ENCODE results near the gene FAM156B.
"Not testable (repeated sequence)": the region's sequence is repeated elsewhere in the genome, so short reads cannot be mapped to it uniquely, and the experiment has no call there.

The FAM156B gene, protein sequence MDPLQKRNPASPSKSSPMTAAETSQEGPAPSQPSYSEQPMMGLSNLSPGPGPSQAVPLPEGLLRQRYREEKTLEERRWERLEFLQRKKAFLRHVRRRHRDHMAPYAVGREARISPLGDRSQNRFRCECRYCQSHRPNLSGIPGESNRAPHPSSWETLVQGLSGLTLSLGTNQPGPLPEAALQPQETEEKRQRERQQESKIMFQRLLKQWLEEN

DNA sequence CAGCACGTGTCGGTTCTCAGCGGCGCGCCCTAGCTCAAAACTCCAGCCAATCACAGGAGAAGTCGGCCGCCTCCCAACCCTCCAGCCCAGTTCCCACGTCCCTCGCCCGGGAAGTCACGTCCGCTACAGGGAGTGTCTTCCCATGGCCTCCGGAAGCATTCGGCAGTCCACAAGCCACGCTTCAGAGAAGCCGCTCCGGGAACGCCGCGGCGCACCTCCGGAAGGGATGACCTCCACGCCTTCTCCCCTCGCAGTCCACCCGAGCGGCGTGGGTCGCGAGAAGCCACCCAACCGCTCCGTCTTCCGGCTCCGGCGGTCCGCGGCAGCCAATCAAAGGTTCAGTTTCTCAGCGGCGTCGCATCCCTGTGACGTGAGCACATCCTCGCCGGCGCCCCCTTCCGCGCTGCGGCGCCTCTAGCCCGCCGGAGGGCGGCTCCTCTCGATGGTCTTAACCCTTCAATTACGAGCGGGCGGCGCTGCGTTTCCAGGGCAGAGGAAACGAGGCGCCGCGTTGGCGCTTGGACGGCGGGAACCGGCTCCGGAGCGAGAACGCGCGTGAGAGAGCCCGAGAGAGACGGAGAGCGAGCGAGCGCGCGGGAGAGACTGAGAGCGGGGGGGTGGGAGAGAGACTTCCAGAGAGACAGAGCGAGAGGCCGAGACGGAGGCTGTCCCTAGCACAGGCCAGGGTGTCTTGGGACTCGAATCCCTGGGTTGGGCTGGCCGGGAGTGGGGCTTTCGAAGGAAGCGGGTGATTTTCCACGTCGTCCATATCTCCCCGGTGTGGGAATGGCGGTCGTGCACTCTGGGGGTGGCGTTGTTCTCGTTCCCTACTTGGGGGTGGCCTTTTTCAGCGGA is at the start of gene FAM156B:
Gene FAM156B, plus strand, starts transcription at position 476 of the 855 bp plus-strand sequence. CDS start 9,896 bp downstream, outside the sequence.
- DNase-seq (ENCODE audit: low read depth in 2 of 2), result not testable (repeated sequence)

DNA sequence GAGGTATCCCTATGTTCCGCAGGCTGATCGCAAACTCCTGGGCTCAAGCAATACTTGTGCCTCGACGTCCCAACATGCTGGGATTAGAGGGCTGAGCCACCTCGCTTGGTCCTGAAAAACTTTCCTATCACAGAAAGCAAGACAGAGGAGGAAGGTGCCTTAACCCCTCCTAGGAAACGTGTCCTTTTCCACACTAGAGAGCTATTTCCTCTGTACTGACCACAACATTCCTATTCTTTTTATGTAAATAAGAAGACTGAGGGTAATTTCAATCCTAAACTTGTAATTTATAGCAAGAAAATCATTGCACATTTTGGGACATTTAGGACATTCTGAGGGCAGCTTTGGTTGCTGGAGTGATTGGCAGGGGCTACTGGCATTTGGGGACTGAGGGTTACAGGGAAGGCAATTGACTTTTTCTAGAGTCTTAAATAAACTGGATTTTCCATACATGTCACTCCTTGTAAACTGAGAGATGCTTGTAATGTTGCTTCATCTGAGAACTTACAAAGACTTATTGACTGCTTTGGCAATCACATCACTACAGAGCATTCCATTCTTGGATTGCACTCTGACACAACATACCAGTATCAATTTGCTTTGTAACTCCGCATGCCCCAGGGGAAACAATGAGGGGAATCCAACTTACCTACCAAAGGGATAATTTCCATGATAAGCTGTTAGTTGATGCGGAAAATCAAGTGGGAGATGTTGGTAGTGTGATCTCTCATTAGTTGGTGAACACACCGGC is 44.8 kb upstream of the FAM156B start:
- no peak for DNase-seq (ENCODE audit: low read depth in 2 of 2)

DNA sequence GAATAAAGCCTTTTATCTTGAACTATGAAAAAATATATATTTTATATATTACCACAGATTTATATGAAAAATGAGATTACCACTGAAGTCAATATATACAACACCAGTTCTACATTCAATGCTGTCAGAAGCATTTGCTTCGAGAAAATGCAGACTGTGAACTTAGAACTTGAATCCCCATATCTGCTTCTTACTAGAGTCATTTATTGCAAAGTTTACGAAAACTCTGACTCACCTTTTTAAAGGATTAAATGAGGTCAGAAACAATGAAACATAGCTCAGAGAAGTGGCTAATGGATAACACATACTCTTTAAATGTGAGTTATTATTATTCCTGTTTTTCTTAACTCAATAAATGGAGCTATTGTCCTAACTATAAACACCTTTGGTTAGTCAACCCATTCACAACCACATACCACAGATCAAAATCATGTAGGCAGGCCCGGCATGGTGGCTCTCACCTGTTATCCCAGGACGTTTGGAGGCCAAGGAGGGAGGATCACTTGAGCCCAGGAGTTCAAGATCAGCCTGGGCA is 40.1 kb upstream of the FAM156B start:
- DNase-seq (ENCODE audit: low read depth in 2 of 2), result not testable (repeated sequence)

DNA sequence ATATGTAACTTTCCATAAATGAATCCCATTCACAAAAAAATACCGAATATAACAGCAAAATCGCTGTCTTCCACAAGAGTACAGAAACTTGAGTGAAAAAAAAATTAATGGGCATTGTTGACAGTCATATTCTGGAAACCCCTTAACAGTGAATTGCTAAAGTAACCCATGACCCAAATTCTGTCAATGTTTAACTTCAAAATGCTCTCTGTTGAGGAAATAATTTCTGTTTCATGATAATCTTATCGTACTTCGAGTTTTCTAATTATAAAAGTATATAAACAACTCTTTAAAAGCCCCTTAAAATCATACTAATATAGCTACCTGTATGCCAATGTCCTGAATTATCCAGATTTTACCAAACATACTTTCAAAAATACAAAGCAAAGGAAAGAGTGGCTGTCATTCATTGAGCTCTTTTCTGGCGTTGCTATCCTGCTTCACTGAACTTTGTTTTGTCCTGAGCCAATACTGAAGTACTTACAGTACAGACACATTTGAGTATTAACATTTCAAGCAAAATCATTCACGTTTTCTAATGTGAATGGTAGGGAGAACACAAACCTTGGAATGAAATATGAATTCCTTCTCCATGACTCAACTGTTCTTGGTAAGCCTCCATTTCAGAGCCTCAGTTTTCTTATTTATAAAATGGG is 31.7 kb upstream of the FAM156B start:
- DNase-seq (ENCODE audit: low read depth in 2 of 2), result no peak

DNA sequence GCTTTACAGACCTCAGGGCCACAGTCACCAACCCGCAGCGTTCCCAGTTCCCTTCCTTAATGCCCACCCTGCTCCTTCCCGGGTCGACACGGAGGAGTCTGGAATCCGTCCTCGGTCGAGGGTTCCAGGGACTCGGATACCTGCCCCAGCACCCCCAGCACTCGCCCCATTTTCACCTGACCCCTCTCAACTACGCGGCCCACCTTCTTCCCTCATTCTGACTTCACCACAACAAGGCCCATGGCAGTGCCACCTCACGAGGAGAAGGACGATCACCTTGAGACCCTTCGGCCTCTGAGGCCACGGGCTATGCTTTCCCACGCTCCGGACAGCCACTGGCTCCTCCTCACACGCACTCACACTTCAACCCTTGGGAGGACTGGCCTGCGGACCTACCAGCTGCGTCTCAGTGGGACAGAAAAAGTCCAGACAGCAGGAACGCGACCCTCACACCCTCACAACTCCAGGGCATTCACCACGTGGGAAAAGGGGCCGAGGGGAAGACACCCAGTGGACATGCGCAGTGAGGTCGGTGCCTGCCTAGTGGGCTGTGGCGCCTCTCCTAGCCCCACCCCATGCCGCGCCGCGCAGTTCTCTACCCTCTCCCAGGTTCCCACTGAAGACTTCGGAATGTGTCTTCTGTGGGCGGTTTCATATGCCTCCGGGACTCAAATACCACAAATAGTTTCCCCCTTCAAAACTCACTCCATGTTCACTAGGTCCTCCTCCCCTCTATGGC is 29.4 kb upstream of the FAM156B start, which contains the start of gene XAGE3:
Gene XAGE3, minus strand, starts transcription at position 474 of the 739 bp plus-strand sequence. CDS start 950 bp downstream, outside the sequence.
- no peak for DNase-seq (ENCODE audit: low read depth in 2 of 2)

DNA sequence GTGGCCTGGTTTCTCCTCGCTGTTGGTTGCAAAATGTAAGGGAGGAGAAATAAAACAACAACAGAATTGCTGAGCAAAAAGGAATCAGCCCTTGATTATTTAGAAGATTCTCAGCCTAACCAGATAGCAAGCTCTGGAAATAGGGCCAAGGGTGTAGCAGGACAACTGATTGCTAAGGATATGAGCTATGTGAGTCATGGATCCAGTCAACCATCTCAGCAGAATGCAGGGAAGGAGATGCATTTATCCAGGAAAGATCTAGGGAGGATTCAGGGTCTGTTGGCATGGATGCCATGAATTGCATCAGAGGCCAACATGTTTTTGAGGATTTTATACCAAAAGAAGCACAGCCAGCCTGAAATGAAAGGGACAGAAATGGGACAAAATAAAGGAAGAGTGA is 27.1 kb upstream of the FAM156B start:
- no peak for DNase-seq (ENCODE audit: low read depth in 2 of 2)

DNA sequence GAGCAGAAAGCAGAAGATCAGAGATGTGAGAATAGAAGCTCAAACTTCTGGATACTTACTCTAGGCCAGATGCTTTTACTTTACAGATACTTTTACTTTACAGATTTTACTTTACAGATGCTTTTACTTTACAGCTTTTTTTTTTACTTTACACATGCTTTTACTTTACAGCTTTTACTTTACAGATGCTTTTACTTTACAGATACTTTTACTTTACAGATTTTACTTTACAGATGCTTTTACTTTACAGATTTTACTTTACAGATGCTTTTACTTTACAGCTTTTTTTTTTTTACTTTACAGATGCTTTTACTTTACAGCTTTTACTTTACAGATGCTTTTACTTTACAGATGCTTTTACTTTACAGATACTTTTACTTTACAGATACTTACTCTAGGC is 23.3 kb upstream of the FAM156B start:
- DNase-seq (ENCODE audit: low read depth in 2 of 2), result not testable (repeated sequence)

DNA sequence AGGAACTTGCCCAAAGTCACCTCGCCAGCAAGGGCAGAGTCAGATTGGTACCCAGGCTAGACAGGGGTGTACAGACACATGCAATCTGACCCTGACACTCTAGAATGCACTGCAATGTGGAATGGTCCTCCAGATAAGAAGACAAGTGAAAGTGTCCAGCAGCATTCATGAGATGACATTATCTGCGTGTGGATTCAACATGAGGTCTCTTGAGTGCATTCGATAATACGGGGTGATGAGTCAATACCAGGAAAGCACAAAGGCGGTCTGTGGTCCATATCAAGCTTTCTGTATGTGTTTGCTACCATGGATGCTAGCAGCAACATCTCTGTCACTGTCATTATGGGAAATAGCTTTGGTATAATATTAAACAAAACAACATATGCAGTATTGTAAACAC is 22.5 kb upstream of the FAM156B start:
- no peak for DNase-seq (ENCODE audit: low read depth in 2 of 2)

DNA sequence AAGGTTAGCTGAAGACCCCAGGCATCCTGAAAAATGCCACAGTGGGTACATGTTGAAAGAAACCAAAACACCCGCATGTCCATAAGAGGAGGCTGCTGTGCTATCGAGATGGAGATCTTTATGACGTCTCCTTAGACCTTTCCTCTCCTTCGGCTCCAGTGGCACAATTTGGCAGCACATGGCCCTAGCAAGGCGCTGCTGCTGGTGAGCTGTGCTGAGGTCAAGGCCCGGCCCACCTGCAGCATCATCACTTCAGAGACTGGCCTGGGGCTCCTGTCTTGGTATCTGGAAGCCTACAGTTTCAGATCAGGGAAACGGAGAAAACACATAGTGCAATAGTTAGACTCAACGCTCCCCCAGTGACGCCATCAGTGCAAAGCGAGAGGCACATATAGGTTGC is 21.7 kb upstream of the FAM156B start:
- DNase-seq (ENCODE audit: low read depth in 2 of 2), result not testable (repeated sequence)

DNA sequence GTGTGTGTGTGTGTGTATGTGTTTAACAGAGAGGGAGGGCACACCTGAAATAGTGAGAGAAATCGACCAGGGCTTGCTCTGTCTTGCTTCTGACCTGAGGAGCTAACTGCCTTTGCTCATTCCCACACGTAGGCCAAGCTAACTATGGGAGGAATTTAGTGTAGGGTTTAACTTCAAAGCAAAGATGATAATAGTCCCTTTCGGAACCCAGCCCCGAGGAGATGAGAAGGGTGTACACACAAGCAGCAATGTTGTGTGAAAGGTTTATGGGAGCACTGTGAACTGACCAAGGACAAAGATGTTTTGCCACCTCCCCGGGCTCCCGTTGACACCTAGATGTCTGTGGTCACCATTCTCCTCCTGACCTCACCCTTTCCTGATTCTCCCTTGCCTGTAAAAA is 20.7 kb upstream of the FAM156B start:
- not testable (repeated sequence) for DNase-seq (ENCODE audit: low read depth in 2 of 2)

DNA sequence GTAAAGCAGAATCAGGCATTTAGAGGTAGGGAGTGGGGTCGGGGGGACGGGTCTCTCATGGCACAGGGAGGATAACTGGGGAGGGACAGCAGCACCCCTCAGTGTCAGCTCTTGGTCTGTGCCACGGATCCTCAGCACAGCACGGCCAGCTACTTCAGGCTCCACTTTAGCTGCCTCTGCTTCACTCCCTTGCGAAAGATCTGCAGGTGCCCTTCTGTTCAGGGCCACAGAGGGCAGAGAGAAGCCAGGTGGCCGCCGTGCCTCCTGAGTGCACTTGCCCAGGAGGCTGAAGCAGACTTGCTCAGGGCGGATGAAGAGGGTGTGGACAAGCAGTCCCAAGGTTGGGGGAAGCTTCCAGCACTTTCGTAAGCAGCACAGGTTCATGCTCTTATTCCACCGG is 9.7 kb upstream of the FAM156B start:
- not testable (repeated sequence) for DNase-seq (ENCODE audit: low read depth in 2 of 2)

DNA sequence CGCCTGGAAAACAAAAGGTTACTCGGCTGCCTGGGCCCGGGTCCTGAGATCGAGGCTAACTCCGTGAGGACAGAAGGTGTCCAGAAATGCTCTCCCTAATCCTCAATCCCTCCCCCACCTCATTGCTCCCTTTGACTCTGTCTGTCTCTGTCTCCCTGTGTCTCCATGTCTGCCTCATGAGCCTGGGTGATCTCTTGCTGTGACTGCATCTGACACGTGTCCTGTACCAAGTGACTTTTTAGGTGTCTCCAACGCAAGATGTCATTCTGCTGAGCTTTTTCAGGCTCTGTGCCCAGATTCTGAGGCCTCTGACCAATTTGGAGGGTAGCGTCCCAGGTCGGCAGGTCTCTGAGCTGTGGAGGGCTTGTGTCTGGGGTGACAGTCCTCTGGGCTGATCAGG is 9.0 kb upstream of the FAM156B start:
- DNase-seq (ENCODE audit: low read depth in 2 of 2), result not testable (repeated sequence)

DNA sequence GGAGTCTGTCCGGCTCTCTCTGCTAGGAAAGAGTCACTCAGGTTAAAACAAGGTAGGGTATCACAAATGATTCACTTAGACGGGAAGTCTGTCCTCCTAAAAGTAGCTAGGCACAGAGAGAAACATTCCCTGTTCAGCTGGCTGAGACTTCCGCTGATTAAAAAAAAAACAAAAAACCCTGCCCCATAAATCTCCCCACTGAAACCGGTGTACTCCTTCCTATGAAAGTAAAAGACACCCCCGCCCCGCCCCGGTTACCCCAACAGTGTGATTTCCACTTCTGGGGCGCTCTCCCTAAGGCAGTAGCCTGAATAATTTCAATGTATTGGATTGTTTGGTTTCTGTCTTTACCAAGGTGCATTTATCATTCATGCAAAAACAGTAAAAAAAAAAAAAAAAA is 692 bp upstream of the FAM156B start:
- not testable (repeated sequence) for DNase-seq (ENCODE audit: low read depth in 2 of 2)

DNA sequence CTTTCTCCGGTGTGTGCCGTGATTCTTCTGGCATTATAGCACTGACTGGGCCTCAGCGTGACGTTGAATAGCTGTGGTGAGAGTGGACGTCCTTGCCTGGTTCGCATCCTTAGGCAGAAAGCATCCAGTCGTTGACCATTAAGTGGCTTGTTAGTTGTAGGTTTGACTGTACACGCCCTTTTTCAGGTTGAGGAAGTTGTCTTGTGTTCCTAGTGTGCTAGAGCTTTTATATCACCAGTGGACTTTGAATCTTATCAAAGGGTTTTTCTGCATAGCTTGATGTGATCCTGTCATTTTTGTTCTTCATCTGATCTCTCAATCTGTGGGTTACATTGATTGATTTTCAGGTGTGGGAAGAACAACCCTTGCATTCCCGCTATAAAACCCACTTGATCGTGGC is 8.4 kb downstream of the FAM156B start:
- not testable (repeated sequence) for DNase-seq (ENCODE audit: low read depth in 2 of 2)

DNA sequence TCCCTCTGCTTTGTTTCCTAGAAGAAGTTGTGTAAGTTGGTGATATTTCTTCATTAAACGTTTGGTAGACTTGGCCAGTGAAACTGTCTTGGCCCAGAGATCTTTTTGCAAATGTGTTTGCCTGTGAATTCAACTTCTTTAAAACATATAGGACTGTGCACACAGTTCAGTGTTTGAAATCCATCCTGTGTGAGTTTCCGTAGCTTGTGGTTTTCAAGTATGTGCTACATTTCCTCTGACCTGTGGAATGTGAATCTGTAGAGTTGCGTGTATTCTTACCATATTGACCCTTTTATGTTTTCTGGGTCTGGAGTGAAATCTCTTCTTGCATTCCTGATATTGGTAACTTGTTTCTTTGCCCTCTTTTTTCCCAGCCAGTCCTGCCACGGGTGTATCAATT is 8.9 kb downstream of the FAM156B start:
- DNase-seq (ENCODE audit: low read depth in 2 of 2), result not testable (repeated sequence)

DNA sequence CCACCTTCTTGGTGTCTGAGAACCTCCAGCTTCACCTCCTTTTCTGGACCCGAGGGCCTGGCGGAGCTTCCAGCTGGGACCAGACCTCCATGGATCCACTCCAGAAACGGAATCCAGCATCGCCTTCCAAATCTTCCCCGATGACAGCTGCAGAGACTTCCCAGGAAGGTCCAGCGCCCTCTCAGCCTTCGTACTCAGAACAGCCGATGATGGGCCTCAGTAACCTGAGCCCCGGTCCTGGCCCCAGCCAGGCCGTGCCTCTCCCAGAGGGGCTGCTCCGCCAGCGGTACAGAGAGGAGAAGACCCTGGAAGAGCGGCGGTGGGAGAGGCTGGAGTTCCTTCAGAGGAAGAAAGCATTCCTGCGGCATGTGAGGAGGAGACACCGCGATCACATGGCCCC is 10.0 kb downstream of the FAM156B start:
- not testable (repeated sequence) for DNase-seq (ENCODE audit: low read depth in 2 of 2)

DNA sequence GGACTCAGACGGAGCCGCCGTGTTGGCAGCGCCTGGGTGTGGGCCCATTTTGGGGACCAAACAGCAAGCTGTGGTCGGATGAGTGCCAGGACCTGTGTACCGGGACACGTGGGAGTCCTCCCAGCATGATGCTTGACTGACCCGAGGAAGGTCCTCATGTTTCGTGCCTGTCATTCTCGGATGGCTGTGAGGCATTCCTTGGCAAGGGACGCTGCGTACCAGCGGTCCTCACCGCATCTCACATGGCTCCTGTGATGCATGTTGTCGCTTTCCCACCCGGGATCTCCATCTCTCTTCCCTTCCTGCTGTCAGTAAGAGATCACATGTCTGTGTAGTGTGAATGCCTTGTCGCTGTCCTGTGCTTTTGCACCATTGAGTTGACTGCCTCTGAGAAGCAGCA is 10.8 kb downstream of the FAM156B start:
- not testable (repeated sequence) for DNase-seq (ENCODE audit: low read depth in 2 of 2)

DNA sequence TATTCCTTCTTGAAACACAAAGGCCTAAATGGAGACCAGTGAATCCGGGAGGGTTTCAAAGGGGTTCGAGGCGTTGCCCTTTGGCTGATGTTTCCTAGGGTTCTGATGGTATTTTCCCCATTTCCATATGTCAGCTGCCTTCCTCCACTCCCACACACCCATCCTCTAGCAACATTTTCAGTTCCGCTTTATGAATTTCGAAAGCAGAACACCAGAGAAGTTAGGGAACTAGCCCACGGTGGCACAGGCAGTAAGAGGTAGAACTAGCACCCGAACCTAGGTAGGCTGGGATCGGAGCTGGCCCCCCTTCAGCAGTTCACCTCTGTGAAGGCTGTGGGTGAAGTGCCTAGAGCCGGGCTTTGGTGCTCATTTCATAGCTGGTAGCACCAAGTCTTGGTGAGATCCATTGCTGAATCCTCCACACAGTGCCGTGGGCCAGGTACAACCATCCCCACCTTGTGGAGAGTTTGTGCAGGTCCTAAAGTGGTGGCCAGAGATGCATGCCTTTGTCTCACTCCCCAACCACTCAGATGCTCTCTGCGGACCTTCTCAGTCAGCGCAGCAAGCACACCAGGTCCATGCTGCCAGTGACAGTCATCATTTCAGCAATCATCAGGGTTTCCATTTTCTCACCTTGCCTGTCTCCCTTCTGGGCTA is 12.3 kb downstream of the FAM156B start:
- DNase-seq (ENCODE audit: low read depth in 2 of 2), result not testable (repeated sequence)

DNA sequence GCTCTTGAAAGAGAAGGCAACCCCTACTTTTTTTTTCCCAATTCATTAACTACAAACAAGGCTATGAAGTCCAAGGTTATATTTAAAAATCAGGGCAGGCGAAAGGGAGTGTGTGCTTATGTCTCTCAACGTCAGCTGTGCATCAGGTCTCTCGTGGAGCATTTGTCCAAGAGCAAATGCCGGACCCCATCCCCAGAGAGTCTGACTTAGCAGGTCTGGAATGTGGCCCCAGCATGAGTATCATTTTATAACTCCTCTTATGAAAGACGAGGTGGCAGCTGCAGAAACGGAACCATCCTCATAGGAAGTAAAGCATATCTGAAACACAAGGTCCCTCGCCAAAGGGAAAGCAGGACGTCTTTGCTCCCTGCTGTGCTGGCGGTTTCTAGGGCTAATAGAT is 16.6 kb downstream of the FAM156B start:
- DNase-seq (ENCODE audit: low read depth in 2 of 2), result not testable (repeated sequence)

DNA sequence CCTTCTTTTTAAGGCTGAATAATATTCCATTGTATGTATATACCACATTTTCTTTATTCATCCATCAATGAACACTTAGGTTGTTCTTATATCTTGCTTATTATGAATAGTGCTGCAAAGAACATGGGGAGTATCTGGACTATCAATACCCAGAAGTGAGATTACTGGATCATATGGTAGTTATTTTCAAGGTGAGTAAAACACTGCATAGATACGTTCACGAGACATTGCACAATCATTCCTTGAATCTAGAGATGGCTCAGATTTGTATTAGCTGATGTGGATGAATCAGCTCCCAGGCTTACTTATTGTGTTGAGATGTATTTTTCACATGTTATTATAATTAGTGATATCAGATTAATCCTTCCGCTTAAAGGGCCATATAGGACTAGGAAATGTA is 17.6 kb downstream of the FAM156B start:
- not testable (repeated sequence) for DNase-seq (ENCODE audit: low read depth in 2 of 2)
